Breast epithelium (tissue), 4 donors: Measurements from ENCODE around the gene F2RL3. TPM values are rescaled to one million over a fixed set of nuclear protein-coding genes. Genes with fewer than 3 reads are reported as not detected.

Experiments
- DNase-seq, 2 donors: peaks; one replicate each; pipeline ENCODE4 v3.0.0-alpha.2; 2019; ENCODE audit warnings: low spot score in 2 of 2
- H3K27ac ChIP-seq, 2 donors: fragments of 200-600 bp; sonication (generic) in 1 of 2; one replicate each; pipeline ENCODE4 v1.5.1; 2016 to 2019; ENCODE audit warnings: mild to moderate bottlenecking in 1 of 2
- H3K27me3 ChIP-seq, 2 donors: fragments of 200-600 bp; sonication (generic) in 1 of 2; one replicate each; pipeline versions ENCODE4 v1.5.1 to v1.6.0; 2017 to 2019; ENCODE audit warnings: control low read depth in 1 of 2, mild to moderate bottlenecking in 1 of 2
- H3K36me3 ChIP-seq: fragments of 200-600 bp; one replicate; pipeline ENCODE4 v1.5.1; 2019
- H3K4me1 ChIP-seq, 2 donors: fragments of 200-600 bp; sonication (generic); one replicate each; pipeline ENCODE4 v1.5.1; 2016 to 2019; ENCODE audit warnings: control low read depth in 1 of 2
- H3K4me3 ChIP-seq, 3 donors: fragments of 200-600 bp; sonication (generic); 1 replicate in 2 of 3; 2 replicates in 1 of 3; pipeline ENCODE4 v1.5.1; 2016 to 2019; ENCODE audit warnings: mild to moderate bottlenecking in 3 of 3, moderate library complexity in 2 of 3
- H3K9me3 ChIP-seq, 2 donors: fragments of 200-600 bp; sonication (generic) in 1 of 2; one replicate each; pipeline ENCODE4 v1.5.1; 2016 to 2019; ENCODE audit warnings: control low read depth in 1 of 2
- CTCF ChIP-seq, 3 donors: fragments of 450-650 bp; IDR thresholded peaks; one replicate each; pipeline ENCODE4 v1.5.1; 2016 to 2017; ENCODE audit warnings: antibody characterized with exemption in 3 of 3, mild to moderate bottlenecking in 3 of 3, moderate library complexity in 3 of 3
- POLR2A ChIP-seq: fragments of 450-650 bp; IDR thresholded peaks from one replicate; pipeline ENCODE4 v1.6.1; 2016; ENCODE audit warnings: antibody characterized with exemption, mild to moderate bottlenecking, moderate library complexity
- POLR2AphosphoS5 ChIP-seq, 3 donors: sonication (generic); formaldehyde crosslinking; IDR thresholded peaks; one replicate each; pipeline ENCODE4 v1.6.1; 2017; ENCODE audit warnings: antibody characterized with exemption in 3 of 3
- intact Hi-C: fragments of 100-400 bp; cut with DNase I; formaldehyde crosslinking; loops from one replicate; pipeline ENCODE4 v1.15.1; 2023; ENCODE audit warnings: low total_unique reads
- total RNA-seq, 3 donors: library from RNA; depleted of rRNA; stranded (reverse); fragments of >200 nt; gene quantifications; one replicate each; pipeline ENCODE4 v1.1.0, GENCODE V29; 2016

The F2RL3 gene
- total RNA-seq, 3 donors from 2014 or later = 0.32 to 27.5 (median 4.2) TPM

- Histone ChIP-seq H3K4me1 (no peaks in the 10 kb centered on the region), H3K4me3 (no peak overlapping the region), H3K36me3 (peaks cover 25% of the 10 kb centered on the region), H3K9me3 (no peaks in the 10 kb centered on the region), H3K27me3 (no peaks in the 10 kb centered on the region), H3K27ac (no peak overlapping the region)
- TF ChIP-seq CTCF (IDR thresholded peaks at IDR 0.05) (no peak), POLR2A (no peak), POLR2AphosphoS5 (IDR thresholded peaks at IDR 0.05) (no peak)
- no peak for DNase-seq
- intact Hi-C loops = no loop called here
Measured at GRCh38 chr19:16868423-16869130, 20.2 kb upstream of the F2RL3 start.

- Histone ChIP-seq H3K36me3 (peaks cover 22% of the 10 kb centered on the region), H3K27me3 (no peaks in the 10 kb centered on the region), H3K27ac (no peak overlapping the region), H3K4me1 (no peaks in the 10 kb centered on the region), H3K4me3 (no peak overlapping the region), H3K9me3 (no peaks in the 10 kb centered on the region)
- no peak for DNase-seq
- TF ChIP-seq CTCF (IDR thresholded peaks at IDR 0.05) (no peak), POLR2AphosphoS5 (IDR thresholded peaks at IDR 0.05) (no peak), POLR2A (no peak)
- intact Hi-C loops = no loop called here
Measured at GRCh38 chr19:16869331-16869972, 19.3 kb upstream of the F2RL3 start.

GRCh38 chr19:16871871-16872270 is 16.9 kb upstream of the F2RL3 start:
- Histone ChIP-seq H3K36me3 (peaks cover 28% of the 10 kb centered on the region), H3K4me3 (no peak overlapping the region), H3K9me3 (no peaks in the 10 kb centered on the region), H3K27me3 (no peaks in the 10 kb centered on the region), H3K27ac (peak overlapping the region; percentile 1 to 78), H3K4me1 (no peaks in the 10 kb centered on the region)
- DNase-seq = no peak
- TF ChIP-seq POLR2A (no peak), POLR2AphosphoS5 (IDR thresholded peaks at IDR 0.05) (peak in 1 of 3 donors; percentile 19), CTCF (IDR thresholded peaks at IDR 0.05) (no peak)
- intact Hi-C loops = no loop called here

- peak overlapping the region in 1 of 2 donors; percentile 71 for H3K27ac ChIP-seq
- H3K4me3 ChIP-seq = no peak overlapping the region
- no peaks in the 10 kb centered on the region for H3K4me1 ChIP-seq
- H3K27me3 ChIP-seq = no peaks in the 10 kb centered on the region
- no peak for TF ChIP-seq CTCF (IDR thresholded peaks at IDR 0.05)
- TF ChIP-seq POLR2A = no peak
- no peak for TF ChIP-seq POLR2AphosphoS5 (IDR thresholded peaks at IDR 0.05)
- no peaks in the 10 kb centered on the region for H3K9me3 ChIP-seq
- H3K36me3 ChIP-seq = peaks cover 21% of the 10 kb centered on the region
- intact Hi-C loops = no loop called here
- DNase-seq = no peak
Measured at GRCh38 chr19:16872728-16873127, 16.1 kb upstream of the F2RL3 start.

GRCh38 chr19:16873594-16873993 is 15.2 kb upstream of the F2RL3 start:
- Histone ChIP-seq H3K9me3 (no peaks in the 10 kb centered on the region), H3K4me3 (no peak overlapping the region), H3K36me3 (peaks cover 21% of the 10 kb centered on the region), H3K27me3 (no peaks in the 10 kb centered on the region), H3K4me1 (no peaks in the 10 kb centered on the region), H3K27ac (peak overlapping the region in 1 of 2 donors; percentile 71)
- DNase-seq = no peak
- intact Hi-C loops = no loop called here
- TF ChIP-seq POLR2A (no peak), CTCF (IDR thresholded peaks at IDR 0.05) (no peak), POLR2AphosphoS5 (IDR thresholded peaks at IDR 0.05) (no peak)
